DMS 273 (cell line): ENCODE measurements around the gene MACROD1.

Experiments used
- DNase-seq: peaks from one replicate; lab custom pipeline; 2025; ENCODE audit not compliant: unreplicated experiment; lab: John Stamatoyannopoulos, UW

MACROD1 gene

DNA sequence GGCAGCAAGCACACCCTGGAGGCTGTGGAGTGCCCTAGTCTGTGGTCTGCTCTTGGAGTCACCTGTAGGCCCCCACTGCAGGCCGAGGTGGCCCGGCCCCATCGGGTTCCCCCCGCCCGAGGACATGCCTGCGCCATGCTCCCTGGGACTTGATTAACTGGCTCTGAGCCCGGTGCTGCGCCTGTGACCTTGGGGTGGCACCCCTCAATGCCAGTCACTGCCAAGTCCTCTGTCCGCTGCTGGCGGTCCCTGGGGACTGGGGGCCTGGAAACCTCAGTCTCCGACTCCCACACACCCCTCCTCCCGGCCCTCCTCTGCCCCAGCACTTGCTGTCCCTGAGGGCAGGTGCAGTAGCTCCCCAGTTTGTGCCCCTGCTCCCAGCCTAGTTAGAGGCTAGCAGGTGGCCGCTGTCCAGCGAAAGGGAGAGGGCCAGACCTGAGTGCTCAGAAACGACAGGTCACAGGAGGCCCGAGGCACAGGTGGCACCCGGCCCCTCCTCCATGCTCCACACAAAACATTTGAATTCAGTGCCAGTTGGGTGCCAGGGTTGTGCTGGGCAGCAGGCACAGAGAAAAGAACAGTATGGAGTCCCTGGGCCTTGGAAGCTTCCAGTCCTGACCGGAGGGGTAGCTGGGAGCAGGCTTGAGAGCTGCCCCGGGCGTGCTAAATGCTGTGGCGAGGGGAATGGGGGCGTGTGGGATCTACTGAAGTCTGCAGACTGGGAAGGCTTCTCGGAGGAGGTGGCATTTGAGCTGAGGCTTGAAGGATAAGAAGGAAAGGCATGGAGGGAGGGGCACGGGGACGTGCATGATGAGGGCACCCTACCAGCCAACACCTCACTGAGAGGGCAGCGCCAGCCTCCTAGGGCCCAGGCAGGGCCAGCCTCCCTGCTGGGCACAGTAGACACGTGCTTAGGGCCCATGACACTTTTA lies 146.5 kb downstream of the MACROD1 start:
- DNase-seq = no peak

DNA sequence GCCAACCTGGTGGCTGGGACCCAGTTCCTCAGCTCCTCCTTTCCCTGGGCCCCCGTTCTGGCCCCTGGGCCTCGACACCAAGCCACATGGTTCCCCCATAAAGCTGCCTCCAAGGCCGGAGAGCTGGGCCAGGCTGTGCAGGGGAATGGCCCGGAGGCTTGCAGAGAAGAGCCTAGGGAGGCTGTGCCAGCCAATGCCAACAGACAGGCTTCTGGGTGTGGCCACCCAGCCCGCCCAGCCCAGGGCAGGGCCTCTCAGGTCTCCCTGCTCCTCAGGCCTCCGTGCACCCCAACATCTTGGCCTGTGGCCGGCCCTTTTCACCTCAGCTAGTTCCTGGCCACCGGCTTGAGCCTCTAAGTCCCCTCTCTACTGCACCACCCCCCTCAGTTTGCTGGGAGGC lies 147.6 kb downstream of the MACROD1 start:
- peak; percentile 53 for DNase-seq

DNA sequence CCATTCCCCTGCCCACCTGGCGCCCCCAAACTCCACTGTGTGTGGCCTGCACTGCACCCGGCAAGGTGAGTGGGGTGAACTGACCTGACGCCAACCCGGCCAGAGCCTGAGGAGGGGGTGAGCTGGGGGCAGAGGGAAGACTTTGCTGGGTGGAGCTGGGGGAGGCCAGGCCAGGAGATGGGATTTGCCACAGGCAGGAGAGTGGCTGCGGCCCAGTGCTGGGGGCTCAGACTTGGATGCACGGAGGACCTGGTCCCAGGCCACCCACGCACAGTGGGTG lies 148.0 kb downstream of the MACROD1 start:
- no peak for DNase-seq

DNA sequence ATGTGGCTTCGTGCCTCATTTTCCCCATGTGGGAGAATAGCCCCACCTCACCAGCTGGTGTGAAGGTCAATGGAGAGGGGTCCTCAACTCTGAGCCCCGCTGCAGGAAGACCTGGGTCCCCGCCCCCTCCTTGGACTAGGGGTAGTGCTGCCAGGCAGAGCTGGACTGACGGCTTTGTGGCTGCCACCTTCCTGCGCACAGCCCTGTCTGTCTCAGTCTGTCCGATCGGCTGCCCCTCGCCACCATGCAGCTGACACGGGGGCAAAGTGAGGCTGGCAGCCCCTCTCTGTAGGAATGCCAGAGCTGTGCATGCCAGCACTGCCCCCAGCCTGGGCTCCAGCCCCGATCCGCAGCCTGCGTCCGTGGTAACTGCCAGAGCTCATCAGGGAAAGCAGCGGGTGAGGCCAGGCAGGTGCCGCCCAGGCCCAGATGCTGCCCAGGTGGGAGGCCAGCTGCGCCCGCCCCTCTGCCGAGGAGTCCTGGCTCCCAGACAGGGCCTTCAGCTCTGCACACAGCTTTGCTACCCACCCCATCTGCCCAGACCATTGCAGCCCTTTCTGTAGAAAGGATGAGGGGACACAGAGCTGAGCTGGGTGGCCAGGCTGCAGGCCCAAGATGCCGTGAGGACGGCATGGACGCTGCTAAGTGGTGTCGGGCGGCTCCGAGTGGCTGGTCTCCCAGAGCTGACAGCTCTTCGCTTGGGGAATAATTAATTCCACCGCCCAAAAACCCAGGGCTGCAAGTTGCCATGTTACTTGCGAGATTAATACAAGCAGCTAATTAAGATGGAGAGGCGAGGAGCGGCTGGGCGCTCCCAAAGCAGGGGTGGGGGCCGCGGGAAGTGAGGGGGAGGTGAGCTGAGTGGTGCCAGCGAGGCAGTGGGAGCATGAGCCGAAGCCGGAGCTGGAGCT lies 149.7 kb downstream of the MACROD1 start:
- peak; percentile 88 for DNase-seq

DNA sequence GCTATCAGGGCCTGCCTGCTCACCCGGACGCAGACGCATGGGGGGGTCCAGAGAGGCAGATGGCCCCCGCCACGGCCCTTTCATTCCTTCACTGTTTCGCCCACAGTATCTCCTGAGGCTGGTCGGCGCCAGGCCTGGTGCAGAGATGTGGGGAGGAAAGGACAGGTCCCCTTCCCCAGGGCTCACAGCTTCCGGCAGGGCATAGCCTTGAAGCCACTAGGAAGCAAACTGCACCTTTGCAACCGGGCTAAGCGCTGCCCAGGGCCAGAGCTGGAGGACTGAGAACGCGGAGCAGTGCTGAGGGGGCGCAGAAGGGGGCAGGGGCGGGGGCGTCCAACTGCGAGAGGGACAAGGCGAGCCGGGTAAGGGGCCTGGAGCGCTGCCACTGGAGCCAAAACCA lies 150.4 kb downstream of the MACROD1 start:
- no peak for DNase-seq

DNA sequence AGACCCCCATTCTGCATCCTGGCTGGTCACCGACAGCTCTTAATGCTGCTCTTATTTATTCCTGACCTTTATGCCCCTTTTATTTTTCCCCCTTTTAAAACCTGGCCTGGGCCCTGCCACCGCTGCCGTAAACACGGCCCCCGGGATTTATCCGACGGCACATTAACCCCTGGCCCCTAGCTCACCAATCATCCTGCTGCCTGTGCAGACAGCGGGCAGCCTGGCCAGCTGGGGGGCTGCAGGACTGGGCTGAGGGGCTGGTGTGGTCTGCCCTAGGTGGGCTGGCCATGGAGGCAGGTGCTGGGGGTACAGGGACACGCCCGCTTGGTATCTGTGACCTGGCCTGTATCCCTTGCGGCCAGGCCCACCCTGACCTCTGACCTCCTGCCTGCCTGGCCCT lies 151.6 kb downstream of the MACROD1 start:
- no peak for DNase-seq

DNA sequence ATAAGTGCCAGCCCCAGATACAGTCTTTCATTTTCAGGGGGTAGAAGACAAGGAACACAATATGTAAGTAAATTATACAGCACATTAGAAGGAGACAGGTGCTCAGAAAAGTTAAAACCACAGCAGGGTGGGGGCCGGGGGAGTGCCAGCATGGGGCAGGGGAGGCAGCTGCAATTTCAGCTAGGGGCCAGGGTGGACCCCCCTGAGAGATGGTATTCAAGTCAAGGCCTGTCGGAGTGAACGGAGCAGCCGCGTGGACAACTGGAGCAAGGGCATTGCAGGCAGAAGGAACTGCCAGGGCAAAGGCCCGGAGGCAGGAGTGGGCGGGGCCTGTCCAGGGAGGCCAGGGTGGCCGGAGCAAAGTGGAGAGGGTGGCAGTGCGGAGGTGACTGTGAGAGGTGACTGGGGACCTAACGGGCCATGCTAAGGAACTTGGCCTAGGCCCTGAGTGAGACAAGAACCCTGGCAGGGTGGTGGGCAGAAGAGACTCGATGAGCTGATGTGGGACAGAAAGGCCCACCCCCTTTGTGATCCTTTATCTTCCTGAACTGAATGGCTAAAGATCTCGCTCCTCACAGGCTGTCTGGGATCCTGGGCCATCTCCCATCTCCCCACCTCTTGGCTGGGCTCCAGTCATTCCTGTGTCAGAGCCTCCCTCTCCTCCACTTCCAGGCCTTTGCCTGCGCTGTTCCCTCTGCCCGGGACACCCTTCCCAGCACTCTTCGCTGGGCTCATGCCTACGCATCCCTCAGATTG lies 152.6 kb downstream of the MACROD1 start:
- DNase-seq = peak; percentile 34

DNA sequence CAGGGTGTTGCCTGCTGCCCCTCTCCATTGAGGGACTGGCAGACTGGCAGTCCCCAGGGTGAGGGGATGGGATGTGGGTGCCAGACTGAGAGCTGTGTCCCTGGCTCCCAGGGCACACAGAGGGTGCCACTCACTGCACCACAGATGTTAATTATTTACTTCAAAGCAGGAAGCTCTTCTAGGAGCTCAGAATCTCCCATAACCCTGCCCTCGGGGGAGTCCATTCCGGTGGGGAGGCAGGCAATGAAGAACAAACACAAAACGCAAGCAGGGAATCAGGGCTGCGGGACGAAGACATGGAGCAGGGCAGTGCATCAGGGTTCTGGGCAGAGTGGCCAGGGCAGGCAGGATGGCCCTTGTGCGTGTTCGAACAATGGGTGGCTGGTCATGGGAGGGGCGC lies 154.5 kb downstream of the MACROD1 start:
- no peak for DNase-seq

DNA sequence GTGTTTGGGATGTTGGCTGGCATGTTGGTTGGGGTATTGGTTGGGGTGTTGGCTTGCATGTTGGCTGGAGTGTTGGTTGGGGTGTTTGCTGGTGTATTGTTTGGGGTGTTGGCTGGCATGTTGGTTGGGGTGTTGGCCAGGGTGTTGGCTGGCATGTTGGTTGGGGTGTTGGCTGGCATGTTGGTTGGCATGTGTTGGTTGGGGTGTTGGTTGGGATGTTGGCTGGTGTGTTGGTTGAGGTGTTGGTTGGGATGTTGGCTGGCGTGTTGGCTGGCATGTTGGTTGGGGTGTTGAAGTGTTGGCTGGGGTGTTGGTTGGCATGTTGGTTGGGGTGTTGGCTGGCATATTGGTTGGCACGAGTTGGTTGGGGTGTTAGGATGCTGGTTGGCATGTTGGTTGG lies 155.1 kb downstream of the MACROD1 start:
- DNase-seq = no peak

DNA sequence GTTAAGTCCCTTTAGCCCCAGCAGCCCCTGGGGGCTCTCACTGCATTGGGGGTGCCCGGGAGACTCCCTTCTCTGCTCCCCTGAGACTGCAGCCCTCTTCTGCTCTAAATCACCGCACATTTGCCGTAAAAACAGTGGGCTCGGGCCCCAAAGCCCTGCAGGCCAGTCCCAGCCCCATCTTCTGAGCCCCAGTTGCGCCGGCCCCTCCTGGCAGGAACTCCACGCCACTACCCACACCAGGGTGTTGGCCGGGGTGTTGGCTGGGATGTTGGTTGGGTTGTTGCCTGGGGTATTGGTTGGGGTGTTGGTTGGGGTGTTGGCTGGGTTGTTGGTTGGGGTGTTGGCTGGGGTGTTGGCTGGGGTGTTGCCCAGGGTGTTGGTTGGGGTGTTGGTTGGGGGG lies 156.2 kb downstream of the MACROD1 start:
- DNase-seq = no peak

DNA sequence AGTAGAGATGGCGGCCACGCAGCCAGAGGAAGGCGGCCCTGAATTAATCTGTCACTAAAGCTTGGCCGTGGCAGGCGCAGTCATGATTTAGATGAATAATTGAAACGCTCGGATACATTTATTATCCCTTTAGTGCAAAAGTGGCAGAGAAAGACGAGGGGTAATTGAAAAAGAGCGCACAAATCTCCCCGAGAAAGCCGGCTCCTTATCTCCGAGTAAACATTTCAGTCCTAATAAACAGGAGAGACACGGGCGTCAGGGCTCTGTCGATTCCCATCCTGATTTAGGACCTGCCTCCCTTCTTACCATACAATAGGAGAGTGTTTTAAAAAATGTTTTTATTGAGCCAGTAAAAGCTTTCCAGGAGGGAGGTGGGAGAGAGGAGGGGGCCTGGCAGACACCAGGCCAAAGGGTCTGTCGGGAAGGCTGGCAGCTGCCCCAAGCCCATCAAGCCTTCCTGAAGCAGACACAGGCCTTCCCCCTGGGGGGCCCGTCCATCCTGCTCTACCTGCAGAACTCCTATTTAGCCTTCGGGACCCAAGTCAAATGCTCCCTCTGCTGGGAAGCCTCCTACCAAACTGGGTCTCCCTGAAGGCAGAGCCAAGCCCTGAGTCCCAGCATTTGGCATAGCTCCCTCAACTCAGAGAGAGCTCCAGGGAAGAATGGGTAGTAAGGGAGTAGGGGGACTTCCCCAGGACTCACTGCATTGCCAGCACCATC lies 156.8 kb downstream of the MACROD1 start:
- DNase-seq = no peak

DNA sequence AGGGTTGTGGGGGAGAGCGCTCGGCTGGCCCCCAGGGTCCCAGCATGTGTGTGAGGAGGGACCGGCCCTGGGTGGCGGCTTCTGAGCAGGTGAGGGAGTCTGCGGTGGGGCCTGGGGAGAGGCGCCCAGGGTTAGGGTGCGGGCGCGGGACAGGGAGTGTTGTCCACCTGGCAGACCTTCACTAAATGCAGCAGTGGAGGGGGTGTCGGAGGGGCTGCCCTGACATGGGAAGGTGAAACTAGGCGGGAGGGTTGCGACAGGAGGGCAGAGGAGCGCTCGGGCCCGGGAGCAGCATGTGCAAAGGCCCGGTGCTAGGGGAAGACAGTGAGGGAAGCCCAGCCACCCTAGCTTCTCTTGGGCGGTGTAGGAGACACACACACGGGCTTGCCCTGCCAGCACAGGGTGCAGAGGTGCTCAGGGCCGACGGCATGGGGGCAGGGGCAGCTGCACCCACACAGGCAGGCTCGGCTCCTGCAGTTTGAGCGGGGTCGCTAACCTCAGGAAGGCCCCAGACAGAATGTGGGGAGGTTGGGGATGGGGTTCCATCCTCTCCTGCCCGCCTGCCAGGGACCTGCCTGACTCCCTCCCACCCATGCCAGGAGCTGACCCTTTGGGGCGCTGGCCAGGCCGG lies 157.5 kb downstream of the MACROD1 start:
- DNase-seq = no peak

DNA sequence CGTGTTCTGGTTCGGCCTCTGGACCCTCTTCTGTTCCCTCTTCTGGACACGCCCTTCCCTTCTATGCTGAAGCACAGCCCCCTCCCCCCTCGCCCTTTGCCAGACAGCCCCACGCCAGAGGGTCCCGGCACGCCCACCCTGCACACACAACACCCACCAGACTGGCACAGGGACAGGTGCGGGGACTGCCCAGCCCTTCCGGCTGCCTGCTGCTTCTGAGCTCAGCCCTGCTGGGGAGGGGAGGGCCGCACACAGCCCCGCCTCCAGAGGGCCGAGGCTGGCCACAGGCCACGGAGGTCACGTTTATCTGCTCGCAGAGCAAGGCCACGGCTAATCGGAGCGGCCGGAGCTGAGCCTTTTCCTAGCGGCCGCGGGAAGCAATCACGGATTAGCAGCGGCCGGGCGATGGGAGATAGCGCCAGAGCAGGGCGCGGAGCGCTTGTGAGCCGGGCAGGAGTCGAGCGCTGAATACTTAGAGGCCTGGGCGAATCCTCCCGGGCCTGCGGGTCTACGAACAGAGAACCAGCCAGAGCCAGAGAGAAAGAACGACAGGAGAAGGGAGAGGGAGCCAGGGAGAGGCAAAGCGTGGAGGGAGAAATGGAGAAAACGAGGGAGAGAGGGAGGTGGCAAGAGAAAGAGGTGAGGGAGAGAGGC lies 158.2 kb downstream of the MACROD1 start:
- DNase-seq = no peak

DNA sequence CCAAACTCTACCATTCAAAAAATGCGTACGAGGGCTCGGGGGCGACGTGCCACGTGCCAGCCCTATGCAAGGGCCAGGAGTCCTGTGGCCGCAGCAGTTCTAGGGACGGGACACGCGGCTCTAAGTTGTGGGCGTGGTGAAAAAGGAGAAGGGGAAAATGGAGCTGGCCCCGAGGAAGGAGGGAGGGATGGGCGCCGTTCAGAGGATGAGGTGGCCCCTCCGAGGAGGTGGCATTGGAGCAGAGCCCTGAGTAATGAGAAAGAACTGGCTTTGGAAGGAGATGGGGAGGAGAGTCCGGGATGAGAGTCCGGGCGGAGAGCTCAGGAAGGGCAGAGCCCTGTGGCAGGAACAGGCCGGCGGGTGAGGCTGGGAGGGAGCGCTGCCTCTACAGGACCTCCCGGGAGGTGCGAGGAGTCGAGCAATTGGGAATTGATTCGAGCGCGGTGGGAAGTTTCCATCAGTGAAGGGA lies 158.7 kb downstream of the MACROD1 start:
- DNase-seq = peak; percentile 44

DNA sequence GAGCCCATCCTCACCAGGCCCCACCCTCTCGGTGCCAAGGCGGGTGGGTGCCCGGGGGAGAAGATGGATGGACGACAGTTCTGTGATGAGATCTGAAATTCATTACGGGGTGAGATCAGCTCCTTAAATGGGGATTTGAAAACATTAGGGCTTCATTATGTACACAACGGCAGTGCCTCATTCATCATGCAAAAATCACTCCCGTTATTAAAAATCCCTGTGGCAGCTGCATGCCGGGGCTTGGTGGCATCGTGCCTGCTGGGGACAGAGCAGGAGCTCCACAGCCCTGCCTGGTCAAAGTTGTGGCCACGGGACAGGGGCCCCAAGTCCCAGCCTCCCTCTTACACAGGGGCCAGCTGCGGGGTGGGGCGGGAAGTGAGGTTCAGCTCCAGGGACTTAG lies 159.5 kb downstream of the MACROD1 start:
- DNase-seq = no peak

DNA sequence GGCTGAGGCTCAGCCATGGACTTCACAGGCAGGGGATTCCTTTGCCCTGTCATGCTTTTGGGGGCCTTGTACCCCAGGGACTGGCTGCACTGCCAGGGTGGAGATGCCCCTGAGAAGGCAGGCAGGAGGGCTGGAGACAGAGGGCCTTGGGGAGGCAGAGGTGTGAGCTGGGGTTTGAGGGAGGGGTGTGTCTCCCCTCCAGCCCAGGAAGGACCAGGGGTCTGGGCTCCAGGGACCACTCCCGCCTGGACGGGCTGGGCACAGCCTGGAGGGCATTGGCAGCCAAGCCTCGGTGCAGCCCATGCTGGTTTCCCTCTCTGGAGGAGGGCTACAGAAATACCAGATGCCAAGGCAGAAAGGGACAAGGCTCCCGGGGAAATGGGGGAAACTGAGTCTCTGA lies 160.2 kb downstream of the MACROD1 start:
- DNase-seq = no peak

DNA sequence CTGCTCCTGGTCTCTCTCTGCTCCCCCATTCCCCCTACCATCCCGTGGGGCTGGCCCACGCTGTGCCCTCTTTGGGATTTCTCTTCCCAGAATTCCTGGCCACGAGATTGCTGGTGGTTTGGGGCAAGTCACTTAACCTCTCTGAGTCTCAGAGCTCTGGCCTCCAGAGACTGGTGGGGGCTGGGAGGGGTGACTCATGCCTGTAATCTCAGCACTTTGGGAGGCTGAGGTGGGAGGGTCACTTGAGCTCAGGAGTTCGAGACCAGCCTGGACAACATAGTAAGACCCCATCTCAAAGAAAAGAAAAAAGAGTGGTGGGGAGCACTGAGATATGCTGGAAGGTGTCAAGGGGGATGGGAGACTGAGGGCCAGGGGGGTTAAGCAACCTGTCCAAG lies 161.3 kb downstream of the MACROD1 start:
- DNase-seq = no peak

DNA sequence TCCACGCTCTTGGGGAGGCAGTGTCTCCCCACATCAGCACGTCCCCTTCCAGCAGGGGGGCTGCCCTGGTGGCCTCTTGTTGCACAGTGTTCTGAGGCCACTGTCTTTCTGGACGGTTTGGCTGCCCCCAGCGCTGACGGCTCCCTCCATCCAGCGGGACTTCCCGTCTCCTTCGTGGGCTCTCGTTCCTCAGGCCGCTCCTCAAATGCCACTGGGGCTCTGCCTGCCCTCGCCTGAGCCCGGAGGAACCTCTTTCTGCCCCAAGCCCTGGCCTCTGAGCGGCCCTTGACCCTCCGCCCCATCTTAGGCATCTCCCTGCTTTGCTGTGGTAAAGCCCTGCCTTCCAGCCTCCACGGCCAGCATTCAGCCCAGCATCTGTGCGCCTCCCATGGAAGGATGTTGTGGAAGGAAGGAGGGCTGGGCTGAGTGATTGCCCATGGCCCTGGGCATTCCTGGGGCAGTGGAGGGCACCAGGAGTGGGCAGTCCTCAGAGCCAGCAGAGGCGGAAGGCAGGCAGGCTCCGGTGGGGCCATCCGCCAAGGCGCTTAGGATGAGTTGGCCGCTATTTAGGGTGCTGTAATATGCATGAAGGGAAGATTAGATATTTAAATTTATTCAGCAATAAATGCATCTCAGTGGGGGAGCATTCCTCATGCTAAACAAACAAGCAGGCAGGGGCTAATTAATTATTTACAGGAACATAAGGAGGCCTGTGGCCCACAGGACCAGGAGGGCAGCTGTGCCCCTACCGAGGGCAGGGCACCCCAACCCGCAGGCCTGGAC lies 161.9 kb downstream of the MACROD1 start:
- DNase-seq = peak; percentile 60
